Measurements from ENCODE around the gene LFNG.

LFNG gene

DNA sequence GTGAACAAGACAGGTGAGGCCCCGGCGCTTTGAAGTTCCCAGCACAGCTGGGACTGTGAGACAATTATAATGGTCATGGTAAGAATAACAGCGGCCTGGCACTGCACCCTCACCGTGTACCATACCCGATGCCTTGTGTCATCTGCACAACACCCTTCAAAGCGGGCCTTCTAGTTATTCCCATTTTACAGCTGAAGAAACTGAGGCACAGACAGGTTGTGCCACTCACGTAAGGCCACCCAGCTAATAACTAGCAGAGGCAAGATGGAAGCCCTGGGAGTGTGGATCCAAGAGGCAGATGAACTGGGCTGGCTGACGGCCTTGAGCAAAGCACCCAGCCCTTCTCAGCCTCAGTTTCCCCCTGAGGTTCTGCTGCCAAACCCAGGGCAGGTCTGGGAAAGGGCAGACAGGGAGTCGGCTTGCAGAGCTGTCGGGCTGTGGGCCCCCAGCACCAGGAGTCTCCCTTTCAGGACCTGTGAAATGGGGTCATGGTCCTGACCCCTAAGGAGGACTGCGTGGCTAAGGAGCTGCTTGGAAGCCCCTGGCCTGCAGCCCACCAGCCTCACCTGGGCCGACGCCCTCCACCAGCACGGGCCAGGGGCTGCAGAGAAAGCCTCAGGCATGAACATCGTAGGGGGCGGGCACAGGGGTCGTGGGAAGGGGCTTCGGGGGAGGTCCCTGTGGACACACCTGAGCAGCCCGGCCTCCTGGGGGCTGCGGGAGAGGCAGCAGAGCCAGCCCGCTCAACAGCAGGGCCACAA, 15.3 kb upstream of the LFNG start:
- no peak for DNase-seq

GRCh38 chr7:2504889-2505375, 14.6 kb upstream of the LFNG start:
- no peak for DNase-seq

GRCh38 chr7:2505401-2505800, 14.2 kb upstream of the LFNG start:
- no peak for DNase-seq

GRCh38 chr7:2507208-2507916, 12.2 kb upstream of the LFNG start:
- no peak for DNase-seq

GRCh38 chr7:2507917-2508306, 11.7 kb upstream of the LFNG start:
- no peak for DNase-seq

DNA sequence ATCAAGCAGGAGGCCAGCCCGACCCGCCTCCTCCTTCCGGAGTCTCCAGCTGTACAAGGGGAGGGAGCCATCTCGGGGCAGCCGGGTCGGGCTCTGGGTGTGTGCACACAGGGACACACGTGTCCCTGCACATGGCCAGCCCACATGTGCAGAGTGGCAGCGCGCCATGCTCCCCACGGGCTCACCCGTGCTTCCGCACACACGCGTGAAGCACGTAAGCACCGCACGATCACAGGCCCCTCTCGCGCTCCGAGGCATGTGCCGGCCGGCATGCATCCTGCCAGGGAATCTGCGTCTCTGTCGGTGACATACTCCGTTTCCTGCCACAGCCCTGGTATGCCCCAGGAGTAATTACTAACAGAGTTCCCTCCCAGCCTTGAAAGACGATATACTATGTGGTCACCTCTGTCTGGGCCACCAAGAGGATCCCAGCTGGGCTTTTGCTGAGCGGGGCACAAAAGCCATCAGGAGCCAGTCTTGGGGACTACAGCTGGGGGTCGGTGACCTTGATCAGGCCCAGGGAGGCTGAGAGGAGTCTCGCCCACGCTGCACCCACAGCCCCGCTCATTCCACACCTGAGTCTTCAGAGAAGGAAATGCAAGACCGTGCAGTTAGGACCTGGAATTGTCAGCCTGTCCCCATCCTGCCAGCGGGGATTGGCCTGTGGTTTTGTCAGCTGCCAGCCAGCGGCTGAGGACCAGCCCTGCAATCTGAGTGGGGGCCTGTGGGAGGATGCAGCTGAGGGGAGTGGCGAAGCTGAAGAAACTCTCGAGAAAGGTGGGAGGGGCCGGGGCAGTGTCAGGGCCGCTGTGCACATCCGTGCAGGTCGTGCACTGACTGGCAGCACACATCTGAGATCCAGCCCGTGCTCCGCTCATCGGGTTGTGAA, 11.0 kb upstream of the LFNG start:
- peak; percentile 79 for DNase-seq

DNA sequence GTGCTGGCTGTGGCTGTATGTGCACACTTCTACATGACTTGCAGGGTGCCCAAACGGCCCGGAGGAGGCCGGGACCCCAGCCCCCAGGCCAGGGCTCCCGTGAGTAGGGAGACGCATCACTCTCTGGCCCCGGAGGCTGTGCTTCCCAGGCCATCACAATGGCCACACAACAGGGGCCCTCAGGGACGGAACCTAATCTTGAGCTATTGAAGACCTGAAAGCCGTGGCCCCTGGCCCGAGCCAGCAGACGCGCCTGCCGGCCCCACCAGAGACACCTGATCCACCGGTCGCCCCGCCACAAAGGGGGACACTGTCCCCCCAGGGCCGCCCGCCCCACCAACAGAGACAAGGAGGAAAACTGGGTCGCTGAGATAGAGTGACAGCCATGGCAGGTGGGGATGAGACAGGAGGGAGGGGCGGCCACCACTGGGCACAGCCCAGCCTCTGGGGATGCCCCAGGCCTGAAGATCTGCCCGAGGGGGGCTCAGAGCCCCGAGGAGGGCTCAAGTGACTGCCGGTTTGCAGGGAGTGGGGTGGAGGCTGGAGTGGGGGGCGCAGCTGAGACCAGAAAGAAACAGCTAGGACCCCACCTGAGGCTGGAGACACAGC, 10.2 kb upstream of the LFNG start:
- no peak for DNase-seq

DNA sequence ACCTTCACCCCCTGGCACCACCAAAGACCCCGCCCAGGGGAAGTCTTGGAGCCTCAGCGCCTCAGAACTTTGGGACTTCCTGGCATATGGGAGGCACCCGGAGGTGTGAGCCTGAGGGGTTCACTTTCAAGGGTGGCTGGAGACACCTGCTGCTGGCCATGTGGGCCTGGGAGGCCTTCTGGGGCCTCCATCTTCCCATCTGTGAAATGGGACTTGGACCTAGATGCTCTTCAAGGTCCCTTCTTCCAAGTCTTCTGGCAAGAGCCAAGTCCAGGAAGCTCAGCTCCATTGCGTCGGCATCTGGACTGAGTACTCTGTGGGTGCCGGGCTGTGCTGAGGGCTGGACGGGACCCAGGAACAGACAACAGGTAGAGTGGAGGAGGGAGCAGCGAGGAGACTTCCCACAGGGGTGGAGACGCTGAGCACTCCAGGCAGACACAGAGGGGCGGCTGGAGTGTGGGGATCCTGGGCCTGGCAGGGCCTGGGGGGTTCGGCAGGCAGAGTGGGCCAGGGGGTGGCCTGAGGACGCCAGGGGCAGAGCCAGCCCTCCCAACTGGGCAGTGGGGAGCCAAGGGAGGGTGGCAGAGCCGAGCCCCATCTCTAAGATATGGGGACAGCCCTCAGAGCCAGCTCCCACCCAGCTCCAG, 9.3 kb upstream of the LFNG start:
- DNase-seq, result no peak

GRCh38 chr7:2510909-2511768, 8.4 kb upstream of the LFNG start:
- no peak for DNase-seq

DNA sequence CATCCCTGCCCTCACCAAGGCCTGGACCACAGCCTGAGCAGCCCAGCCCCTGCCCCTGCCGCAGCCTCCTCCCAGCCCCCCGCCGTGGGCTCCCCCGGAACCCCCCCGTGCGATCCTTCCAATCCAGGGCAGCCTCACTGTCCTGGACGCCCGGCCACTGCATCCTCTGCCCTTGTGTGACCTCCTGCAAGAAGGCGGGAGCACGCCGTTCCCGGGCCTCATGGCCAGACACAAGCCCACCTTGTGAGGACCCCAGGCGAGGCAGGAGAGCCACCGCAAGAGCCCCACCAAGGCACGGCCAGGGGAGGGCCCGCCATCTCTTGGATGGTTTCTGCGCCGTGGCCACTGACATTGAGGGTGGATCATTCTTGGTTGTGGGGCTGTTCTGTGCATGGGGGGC, 7.8 kb upstream of the LFNG start:
- no peak for DNase-seq

DNA sequence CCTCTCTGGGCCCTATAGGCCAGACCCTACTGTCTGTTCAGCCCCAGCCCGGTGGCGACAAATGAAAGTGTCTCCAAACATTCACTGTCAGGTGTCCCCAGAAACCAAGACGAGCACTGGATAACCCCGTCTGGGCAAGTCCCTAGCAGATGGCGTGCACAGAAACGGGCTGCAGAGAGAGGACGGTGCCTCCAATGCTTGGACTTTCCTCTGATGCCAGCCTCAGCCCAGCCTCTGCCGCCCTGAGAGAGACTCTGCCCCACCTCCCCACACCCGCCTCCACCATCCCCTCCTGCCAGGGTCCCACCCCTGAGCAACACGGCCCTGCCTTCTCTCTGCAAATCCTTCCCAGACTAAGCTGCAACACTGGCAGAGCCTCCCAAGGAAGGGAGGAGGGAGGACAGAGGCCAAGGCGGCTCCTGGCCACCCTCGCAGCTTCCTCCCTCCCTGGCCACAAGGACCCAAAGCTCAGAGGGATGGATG, 7.4 kb upstream of the LFNG start:
- no peak for DNase-seq

GRCh38 chr7:2512713-2513112, 6.9 kb upstream of the LFNG start:
- no peak for DNase-seq

GRCh38 chr7:2513702-2514101, 5.9 kb upstream of the LFNG start:
- no peak for DNase-seq

- no peak for DNase-seq
These were observed 4.8 kb upstream of the LFNG start for GRCh38 chr7:2514473-2515423.

DNA sequence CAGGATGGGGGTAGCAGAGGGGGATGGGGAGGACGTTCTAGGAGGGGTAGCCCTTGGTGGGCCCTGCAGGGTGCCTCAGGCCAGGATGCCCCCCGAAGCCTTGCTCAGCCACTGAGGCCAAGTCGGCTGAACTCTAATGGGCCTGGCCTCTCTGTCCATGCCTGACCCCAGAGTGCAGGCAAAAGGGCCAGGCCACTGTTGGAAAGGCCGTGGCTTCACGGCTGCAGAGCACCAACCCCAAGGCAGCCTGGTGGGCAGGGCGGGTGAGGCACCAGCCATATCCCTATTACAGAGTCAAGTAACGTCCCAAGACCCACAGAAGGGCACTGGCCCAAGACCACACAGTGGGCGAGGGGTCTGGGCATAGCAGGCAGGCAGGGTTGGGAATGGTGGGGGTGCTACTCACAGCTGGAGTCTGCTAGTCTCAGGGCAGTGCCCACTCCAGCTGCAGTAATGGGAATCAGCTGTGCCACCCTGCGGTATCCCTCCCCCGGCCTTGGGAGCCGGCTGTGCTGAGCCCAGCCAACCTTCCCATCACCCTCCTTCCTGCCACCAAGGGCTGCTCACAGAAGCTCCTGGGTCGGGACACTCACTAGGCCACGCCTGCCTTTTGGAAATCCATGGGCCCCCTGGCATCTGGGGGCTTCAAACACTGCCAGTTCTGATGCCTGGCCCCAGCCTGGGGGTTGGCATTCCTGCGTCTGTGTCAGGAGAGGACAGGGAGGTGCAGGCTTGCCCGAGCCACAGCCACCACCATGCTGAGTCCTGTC, 4.0 kb upstream of the LFNG start:
- DNase-seq, result peak; percentile 80

DNA sequence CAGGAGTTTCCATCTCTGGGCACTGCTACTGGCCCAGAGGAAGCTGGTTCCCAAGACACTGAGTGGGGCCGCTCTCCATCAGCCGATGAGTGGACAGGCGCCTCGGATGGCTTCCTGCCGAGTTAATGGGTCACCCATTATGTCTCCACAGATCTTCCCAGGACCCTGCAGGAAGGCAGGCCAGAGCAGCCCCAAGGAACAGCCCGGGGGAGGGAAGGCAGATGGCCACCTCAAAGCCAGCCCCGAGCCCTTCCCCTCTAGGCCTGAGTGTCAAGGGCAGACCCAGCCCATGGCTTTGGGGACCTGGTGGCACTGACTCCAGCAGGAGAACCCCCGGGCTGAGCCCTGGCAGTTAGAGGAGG, 3.4 kb upstream of the LFNG start:
- no peak for DNase-seq

- peak; percentile 78 for DNase-seq
These were observed 2.5 kb upstream of the LFNG start for GRCh38 chr7:2517026-2517425.

GRCh38 chr7:2517678-2518507, 1.7 kb upstream of the LFNG start:
- DNase-seq, result peak; percentile 56

All from right hindlimb (tissue), 1 donor.